OCI-LY7 (cell line): Measurements from ENCODE around the gene WWOX. TPM values are rescaled to one million over a fixed set of nuclear protein-coding genes. Genes with fewer than 3 reads are reported as not detected.

Experiments used
- BruUV-seq: library from RNA; stranded (reverse); fragments of 400-500 nt; replicated peaks from 2 replicates; lab custom pipeline; 2021; lab: Mats Ljungman, UMichigan
- CTCF ChIA-PET: fragments of 300-600 bp; sonication (Branson Sonifier 250); formaldehyde crosslinking; loops from one replicate; lab custom pipeline; 2022; ENCODE audit warnings: antibody characterized with exemption; ENCODE audit not compliant: unreplicated experiment; lab: Charles Lee
- POLR2A ChIA-PET: fragments of 300-600 bp; sonication (Branson Sonifier 250); formaldehyde crosslinking; loops from one replicate; lab custom pipeline; 2022; ENCODE audit warnings: antibody characterized with exemption; lab: Charles Lee
- DNase-seq: peaks from one replicate; pipeline ENCODE4 v3.0.0-alpha.2; 2015; ENCODE audit warnings: low spot score
- H2AFZ ChIP-seq: fragments of 200-600 bp; sonication (generic), shearing (Covaris generic); 2 replicates; pipeline ENCODE4 v1.6.1; 2014; ENCODE audit warnings: mild to moderate bottlenecking, antibody characterized with exemption, low read length, moderate library complexity
- H3K27ac ChIP-seq: fragments of 200-600 bp; sonication (generic); 2 replicates; pipeline ENCODE4 v1.5.1; 2014; ENCODE audit warnings: mixed run types, low read depth, mild to moderate bottlenecking, moderate library complexity, low read length, inconsistent platforms; ENCODE audit not compliant: poor library complexity, severe bottlenecking
- H3K36me3 ChIP-seq: fragments of 200-600 bp; sonication (generic); 2 replicates; pipeline ENCODE4 v1.6.1; 2014; ENCODE audit warnings: mild to moderate bottlenecking, antibody characterized with exemption, low read length, moderate library complexity, mixed read lengths; ENCODE audit not compliant: insufficient read depth
- H3K4me1 ChIP-seq: fragments of 200-600 bp; sonication (generic); 2 replicates; pipeline ENCODE4 v1.5.1; 2014; ENCODE audit warnings: mild to moderate bottlenecking, low read length; ENCODE audit not compliant: insufficient read depth, poor library complexity, severe bottlenecking
- H3K4me2 ChIP-seq: fragments of 200-600 bp; sonication (generic); 2 replicates; pipeline ENCODE4 v1.6.1; 2014; ENCODE audit warnings: mild to moderate bottlenecking, low read length
- H3K4me3 ChIP-seq: fragments of 200-600 bp; sonication (generic); 2 replicates; pipeline ENCODE4 v1.5.1; 2014; ENCODE audit warnings: mild to moderate bottlenecking, low read depth, low read length; ENCODE audit not compliant: poor library complexity, severe bottlenecking
- H3K79me2 ChIP-seq: fragments of 200-600 bp; sonication (generic); 2 replicates; pipeline ENCODE4 v1.6.1; 2016; ENCODE audit warnings: low read depth, mild to moderate bottlenecking, low read length, moderate library complexity, mixed read lengths; ENCODE audit not compliant: insufficient read depth
- H3K9me2 ChIP-seq: fragments of 200-600 bp; sonication (generic); 2 replicates; pipeline ENCODE4 v1.6.1; 2016; ENCODE audit warnings: mild to moderate bottlenecking, low read length, mixed read lengths; ENCODE audit not compliant: insufficient read depth
- H3K9me3 ChIP-seq: fragments of 200-600 bp; sonication (generic); 2 replicates; pipeline ENCODE4 v1.6.1; 2014; ENCODE audit warnings: mild to moderate bottlenecking, mixed run types, low read length, mixed read lengths
- H4K20me1 ChIP-seq: fragments of 200-600 bp; sonication (generic); 2 replicates; pipeline ENCODE4 v1.6.1; 2014; ENCODE audit warnings: mild to moderate bottlenecking, antibody characterized with exemption, low read length, moderate library complexity, mixed read lengths; ENCODE audit not compliant: insufficient read depth
- CTCF ChIP-seq: fragments of 200-600 bp; sonication (generic); conservative IDR thresholded peaks from 2 replicates; pipeline ENCODE4 v1.5.1; 2014; ENCODE audit warnings: mild to moderate bottlenecking, antibody characterized with exemption, low read length, moderate library complexity, mixed read lengths
- EZH2phosphoT487 ChIP-seq: fragments of 200-600 bp; sonication (generic); IDR thresholded peaks from 2 replicates; pipeline ENCODE4 v1.6.1; 2018; ENCODE audit warnings: low read depth, borderline replicate concordance, mild to moderate bottlenecking, mixed run types, antibody characterized with exemption, low read length, moderate library complexity, mixed read lengths
- intact Hi-C: fragments of 100-400 bp; cut with micrococcal nuclease; formaldehyde crosslinking; loops from one replicate; pipeline ENCODE4 v1.10.0; 2022; ENCODE audit not compliant: unreplicated experiment
- total RNA-seq, 2 experiments: library from RNA; depleted of rRNA in 1 of 2; stranded (reverse); fragments of >200 nt in 1 of 2; shearing (Covaris generic) in 1 of 2; gene quantifications; 2 replicates each; pipeline ENCODE4 v1.2.3, GENCODE V29; 2014 to 2022

Gene WWOX
- total RNA-seq, 2 experiments from 2014 or later: 40.2 to 47.6 TPM

DNA sequence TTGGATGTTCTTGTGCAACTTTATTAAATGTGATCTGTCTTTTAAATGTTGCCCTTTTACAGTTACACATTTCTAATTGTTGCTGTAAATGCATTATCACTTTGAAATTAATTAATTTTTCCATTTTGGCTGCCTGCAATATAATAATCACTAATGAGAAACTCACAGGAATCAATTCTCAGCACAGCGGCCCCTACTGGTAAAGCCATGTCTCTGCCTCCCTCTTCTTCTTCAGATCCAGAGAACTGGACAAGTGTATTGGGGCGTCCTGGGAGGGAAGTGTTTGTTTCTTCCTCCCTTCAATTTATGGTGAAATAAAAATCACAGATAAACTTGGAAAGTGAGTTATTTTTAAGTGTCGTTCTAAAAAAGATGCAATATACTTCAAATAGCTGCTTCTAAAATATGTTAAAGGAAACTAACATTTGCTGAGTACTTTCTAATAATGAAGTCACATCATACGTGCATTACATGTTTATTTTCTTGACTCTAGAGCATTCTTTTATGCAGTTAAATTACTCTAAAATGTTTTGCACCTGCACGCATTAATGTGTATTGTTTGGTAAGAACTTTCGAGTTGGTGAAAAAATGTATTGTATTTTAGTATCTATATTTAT lies 338.0 kb downstream of the WWOX start:
- no peak overlapping the region for H3K4me2 ChIP-seq
- peak; percentile 38 for DNase-seq

DNA sequence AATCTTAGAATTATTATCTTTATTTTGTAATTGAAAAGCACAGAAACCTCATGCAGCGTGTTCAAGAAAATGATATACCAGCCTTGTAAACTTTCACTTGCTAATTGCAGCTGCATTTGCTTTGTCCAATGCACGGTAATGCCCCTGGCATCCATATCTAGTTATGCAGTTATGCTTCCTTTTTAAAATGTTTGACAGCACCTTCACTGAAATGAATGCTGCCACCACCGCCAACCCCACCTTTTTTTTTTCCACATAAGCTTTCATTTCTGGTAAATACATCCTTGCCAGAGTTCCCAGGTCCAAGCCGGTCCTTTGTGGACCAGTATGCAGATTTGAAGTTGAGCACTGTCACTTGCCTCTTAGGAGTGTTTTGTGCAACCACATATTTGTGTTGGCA lies 338.8 kb downstream of the WWOX start:
- intact Hi-C loops: no loop called here
- no peak overlapping the region for H2AFZ ChIP-seq
- H3K4me2 ChIP-seq: no peak overlapping the region
- no peak overlapping the region for H3K4me3 ChIP-seq
- no peak for DNase-seq
- TF ChIP-seq CTCF: no peak
- TF ChIP-seq EZH2phosphoT487: no peak
- no peaks in the 10 kb centered on the region for H3K9me2 ChIP-seq
- CTCF ChIA-PET: no interaction called here
- BruUV-seq: no TSS peak
- H3K4me1 ChIP-seq: no peaks in the 10 kb centered on the region
- H4K20me1 ChIP-seq: no peaks in the 10 kb centered on the region
- no peaks in the 10 kb centered on the region for H3K79me2 ChIP-seq
- POLR2A ChIA-PET: no interaction called here
- H3K9me3 ChIP-seq: no peaks in the 10 kb centered on the region
- H3K36me3 ChIP-seq: no peaks in the 10 kb centered on the region
- H3K27ac ChIP-seq: no peak overlapping the region

More for the DNA sequence above, 338.0 kb downstream of the WWOX start:
- H3K79me2 ChIP-seq: no peaks in the 10 kb centered on the region
- H3K9me3 ChIP-seq: no peaks in the 10 kb centered on the region
- no peak overlapping the region for H3K27ac ChIP-seq
- intact Hi-C loops: no loop called here
- H3K4me1 ChIP-seq: no peaks in the 10 kb centered on the region
- no peaks in the 10 kb centered on the region for H3K9me2 ChIP-seq
- H4K20me1 ChIP-seq: no peaks in the 10 kb centered on the region
- no peak overlapping the region for H3K4me3 ChIP-seq
- BruUV-seq: no TSS peak
- CTCF ChIA-PET: no interaction called here
- H2AFZ ChIP-seq: no peak overlapping the region
- POLR2A ChIA-PET: no interaction called here
- TF ChIP-seq CTCF (peak; percentile 98), EZH2phosphoT487 (no peak)
- no peaks in the 10 kb centered on the region for H3K36me3 ChIP-seq

- no peak overlapping the region for H3K4me2 ChIP-seq
- intact Hi-C loops: no loop called here
- CTCF ChIA-PET: no interaction called here
Measured at GRCh38 chr16:78438632-78439031, 339.2 kb downstream of the WWOX start.

More at GRCh38 chr16:78438632-78439031, 339.2 kb downstream of the WWOX start:
- no peak overlapping the region for H3K4me3 ChIP-seq
- POLR2A ChIA-PET: no interaction called here
- H3K9me2 ChIP-seq: no peaks in the 10 kb centered on the region
- no peaks in the 10 kb centered on the region for H3K79me2 ChIP-seq
- no peak overlapping the region for H3K27ac ChIP-seq
- H3K9me3 ChIP-seq: no peaks in the 10 kb centered on the region
- no peak overlapping the region for H2AFZ ChIP-seq
- H3K4me1 ChIP-seq: no peaks in the 10 kb centered on the region
- TF ChIP-seq EZH2phosphoT487 (no peak), CTCF (no peak)
- H3K36me3 ChIP-seq: no peaks in the 10 kb centered on the region
- DNase-seq: no peak
- no TSS peak for BruUV-seq
- H4K20me1 ChIP-seq: no peaks in the 10 kb centered on the region
